Measurements from ENCODE around the gene FPR1. TPM values are rescaled to one million over a fixed set of nuclear protein-coding genes. Genes with fewer than 3 reads are reported as not detected.

Gene FPR1
- total RNA-seq, 1 donor from 2014 or later, result 4.5 TPM

- intact Hi-C loops (cut with micrococcal nuclease), result no loop called here
- H3K4me3 ChIP-seq, result no peak overlapping the region
- DNase-seq, result no peak
- H3K4me1 ChIP-seq, result peaks cover 29% of the 10 kb centered on the region
- H3K36me3 ChIP-seq, result no peaks in the 10 kb centered on the region
- H3K27ac ChIP-seq (replicated peaks), result no peak overlapping the region
- peaks cover 4% of the 10 kb centered on the region for H3K9me3 ChIP-seq (replicated peaks)
- no peaks in the 10 kb centered on the region for H3K27me3 ChIP-seq (ENCODE audit: low read depth)
- TF ChIP-seq CTCF (IDR thresholded peaks at IDR 0.05; ENCODE audit: borderline replicate concordance), result no peak
Measured at GRCh38 chr19:51789061-51789795, 37.5 kb upstream of the FPR1 start.

GRCh38 chr19:51788029-51788428 is 36.4 kb upstream of the FPR1 start:
- intact Hi-C loops (cut with micrococcal nuclease), result no loop called here
- H3K9me3 ChIP-seq (replicated peaks), result peaks cover 3% of the 10 kb centered on the region
- H3K27ac ChIP-seq (replicated peaks), result peak overlapping the region; percentile 50
- no peak overlapping the region for H3K4me3 ChIP-seq
- H3K36me3 ChIP-seq, result no peaks in the 10 kb centered on the region
- H3K4me1 ChIP-seq, result peaks cover 31% of the 10 kb centered on the region
- no peak for DNase-seq
- no peaks in the 10 kb centered on the region for H3K27me3 ChIP-seq (ENCODE audit: low read depth)
- TF ChIP-seq CTCF (IDR thresholded peaks at IDR 0.05; ENCODE audit: borderline replicate concordance), result no peak

- H3K9me3 ChIP-seq (replicated peaks), result no peaks in the 10 kb centered on the region
- H3K4me1 ChIP-seq, result peaks cover 31% of the 10 kb centered on the region
- intact Hi-C loops (cut with micrococcal nuclease), result no loop called here
- TF ChIP-seq CTCF (IDR thresholded peaks at IDR 0.05; ENCODE audit: borderline replicate concordance), result no peak
- no peaks in the 10 kb centered on the region for H3K27me3 ChIP-seq (ENCODE audit: low read depth)
- H3K36me3 ChIP-seq, result no peaks in the 10 kb centered on the region
- peak overlapping the region; percentile 50 for H3K27ac ChIP-seq (replicated peaks)
- no peak overlapping the region for H3K4me3 ChIP-seq
- DNase-seq, result no peak
Measured at GRCh38 chr19:51786646-51787494, 35.2 kb upstream of the FPR1 start.

GRCh38 chr19:51784922-51785690 is 33.4 kb upstream of the FPR1 start:
- DNase-seq, result peak; percentile 63
- H3K4me3 ChIP-seq, result no peak overlapping the region
- H3K36me3 ChIP-seq, result no peaks in the 10 kb centered on the region
- peak overlapping the region; percentile 43 for H3K27ac ChIP-seq (replicated peaks)
- no peaks in the 10 kb centered on the region for H3K9me3 ChIP-seq (replicated peaks)
- peaks cover 1% of the 10 kb centered on the region for H3K27me3 ChIP-seq (ENCODE audit: low read depth)
- intact Hi-C loops (cut with micrococcal nuclease), result no loop called here
- TF ChIP-seq CTCF (IDR thresholded peaks at IDR 0.05; ENCODE audit: borderline replicate concordance), result no peak
- H3K4me1 ChIP-seq, result peaks cover 31% of the 10 kb centered on the region

GRCh38 chr19:51784109-51784785 is 32.6 kb upstream of the FPR1 start:
- no peak overlapping the region for H3K4me3 ChIP-seq
- peak overlapping the region; percentile 43 for H3K27ac ChIP-seq (replicated peaks)
- TF ChIP-seq CTCF (IDR thresholded peaks at IDR 0.05; ENCODE audit: borderline replicate concordance), result no peak
- peaks cover 7% of the 10 kb centered on the region for H3K27me3 ChIP-seq (ENCODE audit: low read depth)
- no peak for DNase-seq
- no peaks in the 10 kb centered on the region for H3K9me3 ChIP-seq (replicated peaks)
- H3K36me3 ChIP-seq, result no peaks in the 10 kb centered on the region
- H3K4me1 ChIP-seq, result peaks cover 31% of the 10 kb centered on the region
- intact Hi-C loops (cut with micrococcal nuclease), result no loop called here
